ENCODE results near the gene CEP120. TPM values are rescaled to one million over a fixed set of nuclear protein-coding genes. Genes with fewer than 3 reads are reported as not detected.
"Not testable (repeated sequence)": the region's sequence is repeated elsewhere in the genome, so short reads cannot be mapped to it uniquely, and the experiment has no call there.

Gene CEP120
- total and polyA plus RNA-seq, 2 donors: 10.3 to 39.5 TPM

GRCh38 chr5:123450114-123450513, 26.9 kb upstream of the CEP120 start:
- H3K4me1 ChIP-seq (ENCODE audit: insufficient read depth): no peaks in the 10 kb centered on the region
- no peak overlapping the region for H3K4me3 ChIP-seq (ENCODE audit: low read depth, low read length)
- H3K27ac ChIP-seq (ENCODE audit: low read depth): no peak overlapping the region
- WGBS: 29% methylated on average over 1 of the region's 1 CpG
- H3K36me3 ChIP-seq (ENCODE audit: insufficient read depth): no peaks in the 10 kb centered on the region
- DNase-seq (ENCODE audit: extremely low spot score): no peak

- H3K27ac ChIP-seq (ENCODE audit: low read depth): no peak overlapping the region
- DNase-seq (ENCODE audit: extremely low spot score): no peak
- no peaks in the 10 kb centered on the region for H3K4me1 ChIP-seq (ENCODE audit: insufficient read depth)
- H3K4me3 ChIP-seq (ENCODE audit: low read depth, low read length): no peak overlapping the region
- H3K36me3 ChIP-seq (ENCODE audit: insufficient read depth): no peaks in the 10 kb centered on the region
- 81% methylated on average over 2 of the region's 2 CpGs for WGBS
Measured at GRCh38 chr5:123449424-123449974, 26.3 kb upstream of the CEP120 start.

- no peaks in the 10 kb centered on the region for H3K4me1 ChIP-seq (ENCODE audit: insufficient read depth)
- no peak overlapping the region for H3K4me3 ChIP-seq (ENCODE audit: low read depth, low read length)
- no peaks in the 10 kb centered on the region for H3K36me3 ChIP-seq (ENCODE audit: insufficient read depth)
- DNase-seq (ENCODE audit: extremely low spot score): no peak
- H3K27ac ChIP-seq (ENCODE audit: low read depth): no peak overlapping the region
- 91% methylated on average over 6 of the region's 6 CpGs for WGBS
Measured at GRCh38 chr5:123448743-123449142, 25.5 kb upstream of the CEP120 start.

- Histone ChIP-seq H3K27ac (ENCODE audit: low read depth) (no peak overlapping the region), H3K4me3 (ENCODE audit: low read depth, low read length) (no peak overlapping the region), H3K4me1 (ENCODE audit: insufficient read depth) (no peaks in the 10 kb centered on the region), H3K36me3 (ENCODE audit: insufficient read depth) (no peaks in the 10 kb centered on the region)
- 87% methylated on average over 3 of the region's 3 CpGs for WGBS
- DNase-seq (ENCODE audit: extremely low spot score): no peak
Measured at GRCh38 chr5:123448017-123448617, 24.9 kb upstream of the CEP120 start.

GRCh38 chr5:123444016-123444415, 20.8 kb upstream of the CEP120 start:
- no peaks in the 10 kb centered on the region for H3K36me3 ChIP-seq (ENCODE audit: insufficient read depth)
- no peak overlapping the region for H3K27ac ChIP-seq (ENCODE audit: low read depth)
- no peak overlapping the region for H3K4me3 ChIP-seq (ENCODE audit: low read depth, low read length)
- no peaks in the 10 kb centered on the region for H3K4me1 ChIP-seq (ENCODE audit: insufficient read depth)
- no peak for DNase-seq (ENCODE audit: extremely low spot score)
- 73% methylated on average over 3 of the region's 3 CpGs for WGBS

GRCh38 chr5:123441408-123441807, 18.2 kb upstream of the CEP120 start:
- no peak overlapping the region for H3K4me3 ChIP-seq (ENCODE audit: low read depth, low read length)
- DNase-seq (ENCODE audit: extremely low spot score): no peak
- no peaks in the 10 kb centered on the region for H3K4me1 ChIP-seq (ENCODE audit: insufficient read depth)
- WGBS: 95% methylated on average over 1 of the region's 1 CpG
- no peaks in the 10 kb centered on the region for H3K36me3 ChIP-seq (ENCODE audit: insufficient read depth)
- no peak overlapping the region for H3K27ac ChIP-seq (ENCODE audit: low read depth)

DNA sequence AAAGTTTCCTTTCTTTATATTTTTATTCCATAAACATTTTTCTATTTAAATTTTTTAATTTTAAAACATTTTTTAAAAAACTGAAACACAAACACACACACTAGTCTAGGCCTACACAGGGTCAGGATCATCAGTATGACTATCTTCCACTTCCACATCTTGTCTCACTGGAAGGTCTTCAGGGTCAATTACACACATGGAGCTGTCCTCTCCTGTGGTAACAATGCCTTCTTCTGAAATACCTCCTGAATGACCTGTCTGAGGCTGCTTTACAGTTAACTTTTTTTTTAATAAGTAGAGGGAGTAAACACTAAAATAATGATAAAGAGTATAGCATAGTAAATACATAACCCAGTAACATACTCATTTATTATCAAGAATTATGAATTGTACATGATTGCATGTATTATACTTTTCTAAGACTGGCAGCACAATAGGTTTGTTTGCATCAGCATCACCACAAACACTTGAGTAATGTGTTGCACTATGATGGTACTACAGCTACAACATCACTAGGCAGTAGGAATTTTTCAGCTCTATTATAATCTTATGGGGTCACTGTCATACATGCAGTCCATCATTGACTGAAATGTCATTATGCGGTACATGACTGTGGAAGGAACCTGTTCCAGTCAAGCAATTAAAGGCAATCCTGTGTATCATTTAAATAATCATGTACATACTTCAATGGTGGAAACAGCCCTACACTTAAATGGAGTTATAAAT, 17.4 kb upstream of the CEP120 start:
- Histone ChIP-seq H3K27ac (ENCODE audit: low read depth) (no peak overlapping the region), H3K36me3 (ENCODE audit: insufficient read depth) (no peaks in the 10 kb centered on the region), H3K4me1 (ENCODE audit: insufficient read depth) (no peaks in the 10 kb centered on the region), H3K4me3 (ENCODE audit: low read depth, low read length) (no peak overlapping the region)
- DNase-seq (ENCODE audit: extremely low spot score): no peak
- WGBS: 100% methylated on average over 1 of the region's 1 CpG

DNA sequence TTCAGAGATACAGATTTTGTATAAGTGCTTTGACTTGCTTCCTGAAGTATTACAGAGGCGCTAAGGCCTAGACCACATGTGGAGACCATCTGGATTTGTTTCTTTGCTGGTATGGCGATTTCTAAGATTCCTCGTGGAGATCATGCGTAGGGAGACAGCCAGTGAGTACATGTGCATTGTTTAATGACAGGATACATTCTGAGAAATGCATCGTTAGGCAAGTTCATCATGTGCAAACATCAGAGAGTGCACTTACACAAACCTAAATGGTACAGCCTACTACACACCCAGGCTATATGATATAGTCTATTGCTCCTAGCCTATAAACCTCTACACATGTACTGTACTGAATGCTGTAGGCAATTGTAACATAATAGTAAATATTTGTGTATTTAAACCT, 16.5 kb upstream of the CEP120 start:
- H3K36me3 ChIP-seq (ENCODE audit: insufficient read depth): no peaks in the 10 kb centered on the region
- no peak overlapping the region for H3K27ac ChIP-seq (ENCODE audit: low read depth)
- H3K4me3 ChIP-seq (ENCODE audit: low read depth, low read length): no peak overlapping the region
- no peaks in the 10 kb centered on the region for H3K4me1 ChIP-seq (ENCODE audit: insufficient read depth)
- 90% methylated on average over 5 of the region's 5 CpGs for WGBS
- no peak for DNase-seq (ENCODE audit: extremely low spot score)

DNA sequence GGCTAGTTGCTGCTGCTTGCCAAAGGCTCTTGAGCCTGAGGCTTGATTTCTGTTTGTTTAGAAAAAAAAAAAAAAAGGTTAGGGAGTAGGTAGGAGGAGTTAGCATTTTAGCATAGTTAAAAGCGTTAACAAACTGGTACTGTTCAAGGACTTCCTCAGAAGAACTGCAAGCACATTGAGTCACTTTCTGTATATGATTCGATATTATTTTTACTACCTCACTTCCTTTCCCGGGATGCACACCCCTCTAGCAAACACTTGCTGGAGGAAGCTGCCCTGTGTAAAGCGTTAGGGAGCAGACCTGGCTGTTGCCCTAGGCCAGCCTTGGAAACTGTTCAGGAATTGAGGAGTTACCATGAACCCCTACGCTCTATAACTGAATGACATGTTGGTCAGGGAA, 15.7 kb upstream of the CEP120 start:
- no peaks in the 10 kb centered on the region for H3K36me3 ChIP-seq (ENCODE audit: insufficient read depth)
- no peak overlapping the region for H3K4me3 ChIP-seq (ENCODE audit: low read depth, low read length)
- 84% methylated on average over 5 of the region's 5 CpGs for WGBS
- H3K4me1 ChIP-seq (ENCODE audit: insufficient read depth): no peaks in the 10 kb centered on the region
- no peak for DNase-seq (ENCODE audit: extremely low spot score)
- no peak overlapping the region for H3K27ac ChIP-seq (ENCODE audit: low read depth)

DNA sequence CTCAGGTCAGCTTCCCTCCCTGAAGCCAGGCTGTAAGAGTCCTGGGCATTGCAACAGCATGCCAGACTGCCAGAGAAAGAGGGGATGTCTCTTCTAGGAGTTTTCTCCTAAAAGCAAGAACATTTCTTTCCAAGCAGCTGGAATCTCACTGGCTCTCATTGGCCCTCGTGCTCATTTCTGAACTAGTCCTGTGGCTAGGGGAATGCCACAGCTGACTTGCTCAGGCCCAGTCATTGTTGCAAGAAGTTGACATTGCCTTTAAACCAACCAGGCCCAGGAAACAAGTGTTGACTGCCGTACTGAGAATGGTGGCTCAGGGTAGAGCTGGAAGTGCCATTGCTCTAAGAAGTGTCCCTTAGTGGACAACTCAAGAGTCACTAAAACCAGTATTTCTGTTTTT, 15.0 kb upstream of the CEP120 start:
- Histone ChIP-seq H3K27ac (ENCODE audit: low read depth) (no peak overlapping the region), H3K4me1 (ENCODE audit: insufficient read depth) (no peaks in the 10 kb centered on the region), H3K36me3 (ENCODE audit: insufficient read depth) (no peaks in the 10 kb centered on the region), H3K4me3 (ENCODE audit: low read depth, low read length) (no peak overlapping the region)
- WGBS: 48% methylated on average over 2 of the region's 2 CpGs
- no peak for DNase-seq (ENCODE audit: extremely low spot score)

GRCh38 chr5:123436201-123436600, 13.0 kb upstream of the CEP120 start:
- Histone ChIP-seq H3K27ac (ENCODE audit: low read depth) (no peak overlapping the region), H3K4me1 (ENCODE audit: insufficient read depth) (no peaks in the 10 kb centered on the region), H3K36me3 (ENCODE audit: insufficient read depth) (no peaks in the 10 kb centered on the region), H3K4me3 (ENCODE audit: low read depth, low read length) (no peak overlapping the region)
- DNase-seq (ENCODE audit: extremely low spot score): no peak
- 93% methylated on average over 1 of the region's 1 CpG for WGBS

- Histone ChIP-seq H3K4me1 (ENCODE audit: insufficient read depth) (no peaks in the 10 kb centered on the region), H3K4me3 (ENCODE audit: low read depth, low read length) (no peak overlapping the region), H3K27ac (ENCODE audit: low read depth) (no peak overlapping the region), H3K36me3 (ENCODE audit: insufficient read depth) (no peaks in the 10 kb centered on the region)
- no peak for DNase-seq (ENCODE audit: extremely low spot score)
- 65% methylated on average over 1 of the region's 1 CpG for WGBS
Measured at GRCh38 chr5:123434796-123435195, 11.6 kb upstream of the CEP120 start.

DNA sequence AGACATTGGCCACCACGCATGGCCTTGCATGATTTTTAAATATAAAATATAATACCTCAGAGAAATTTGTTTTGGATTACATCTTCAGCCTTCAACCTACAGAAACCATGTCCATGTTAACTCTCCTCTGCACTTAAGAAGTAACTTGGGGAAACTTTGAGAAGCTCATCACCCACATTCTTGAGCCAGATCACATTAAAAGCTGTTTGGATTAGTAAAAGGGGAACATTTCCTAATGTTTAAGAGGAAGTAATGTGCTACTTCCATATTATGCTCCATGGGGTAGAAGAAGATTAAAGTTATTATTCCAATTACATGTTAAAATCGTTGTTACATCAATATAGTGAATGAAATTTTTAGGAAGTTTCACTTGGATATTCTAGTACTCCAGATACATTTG, 10.4 kb upstream of the CEP120 start:
- H3K27ac ChIP-seq (ENCODE audit: low read depth): no peak overlapping the region
- no peaks in the 10 kb centered on the region for H3K36me3 ChIP-seq (ENCODE audit: insufficient read depth)
- no peak for DNase-seq (ENCODE audit: extremely low spot score)
- no peak overlapping the region for H3K4me3 ChIP-seq (ENCODE audit: low read depth, low read length)
- H3K4me1 ChIP-seq (ENCODE audit: insufficient read depth): no peaks in the 10 kb centered on the region
- 83% methylated on average over 2 of the region's 2 CpGs for WGBS

DNA sequence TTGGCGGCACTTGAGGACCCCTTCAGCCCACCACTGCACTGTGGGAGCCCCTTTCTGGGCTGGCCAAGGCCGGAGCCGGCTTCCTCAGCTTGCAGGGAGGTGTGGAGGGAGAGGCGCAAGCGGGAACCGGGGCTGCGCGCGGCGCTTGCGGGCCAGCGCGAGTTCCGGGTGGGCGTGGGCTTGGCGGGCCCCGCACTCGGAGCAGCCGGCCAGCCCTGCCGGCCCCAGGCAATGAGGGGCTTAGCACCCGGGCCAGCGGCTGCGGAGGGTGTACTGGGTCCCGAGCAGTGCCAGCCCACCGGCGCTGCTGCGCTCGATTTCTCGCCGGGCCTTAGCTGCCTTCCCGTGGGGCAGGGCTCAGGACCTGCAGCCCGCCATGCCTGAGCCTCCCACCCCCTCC, 7.2 kb upstream of the CEP120 start:
- not testable (repeated sequence) for H3K36me3 ChIP-seq (ENCODE audit: insufficient read depth); DNase-seq (ENCODE audit: extremely low spot score); H3K27ac ChIP-seq (ENCODE audit: low read depth); H3K4me1 ChIP-seq (ENCODE audit: insufficient read depth); H3K4me3 ChIP-seq (ENCODE audit: low read depth, low read length)
- 95% methylated on average over 32 of the region's 32 CpGs for WGBS

Measured in urinary bladder (tissue), 4 donors.